ENCODE results near the gene KLHL40. TPM values are rescaled to one million over a fixed set of nuclear protein-coding genes. Genes with fewer than 3 reads are reported as not detected.

Gene KLHL40
- total RNA-seq, 1 experiment from 2014 or later: not detected

GRCh38 chr3:42674146-42674545, 11.2 kb upstream of the KLHL40 start:
- Histone ChIP-seq H3K23me2 (ENCODE audit: insufficient read length, low read depth, low read length, poor library complexity, severe bottlenecking) (no peaks in the 10 kb centered on the region), H2BK120ac (ENCODE audit: low read depth, low read length, poor library complexity, severe bottlenecking) (no peak overlapping the region), H3T11ph (ENCODE audit: low read length) (no peak overlapping the region), H4K20me1 (ENCODE audit: control insufficient read depth, insufficient read depth, insufficient read length) (no peaks in the 10 kb centered on the region), H3K79me2 (ENCODE audit: insufficient read depth, low read length) (no peaks in the 10 kb centered on the region), H3K9me3 (ENCODE audit: control insufficient read depth, low read depth, low read length) (peaks cover 5% of the 10 kb centered on the region), H2BK15ac (ENCODE audit: low read depth, low read length) (no peak overlapping the region), H3K23ac (ENCODE audit: insufficient read length, low read depth, low read length) (no peak overlapping the region), H3K4ac (ENCODE audit: low read depth, low read length) (no peak overlapping the region), H3K4me1 (ENCODE audit: insufficient read depth, low read length) (no peaks in the 10 kb centered on the region), H4K5ac (ENCODE audit: insufficient read length, low read depth, low read length) (no peak overlapping the region), H3K4me2 (ENCODE audit: insufficient read depth, insufficient read length, low read length) (no peak overlapping the region), H2BK12ac (ENCODE audit: insufficient read length, low read depth, low read length) (no peak overlapping the region), H3K79me1 (ENCODE audit: insufficient read depth, low read depth, low read length, poor library complexity, severe bottlenecking) (no peaks in the 10 kb centered on the region), H4K91ac (ENCODE audit: insufficient read length, low read depth, low read length) (no peak overlapping the region), H3K56ac (ENCODE audit: insufficient read length, low read depth, low read length) (no peak overlapping the region), H2AK5ac (ENCODE audit: insufficient read length, low read length) (no peak overlapping the region), H3K27me3 (ENCODE audit: insufficient read depth, low read length) (no peaks in the 10 kb centered on the region), H3K18ac (ENCODE audit: insufficient read length, low read depth, low read length) (no peak overlapping the region), H3K14ac (ENCODE audit: insufficient read depth, low read length) (no peak overlapping the region), H3K9ac (ENCODE audit: extremely low read depth, insufficient read length, low read length) (no peak overlapping the region), H2AFZ (ENCODE audit: low read length) (no peak overlapping the region), H3K27ac (ENCODE audit: insufficient read length, low read depth, low read length) (no peak overlapping the region), H2BK20ac (ENCODE audit: low read depth, low read length, poor library complexity, severe bottlenecking) (no peak overlapping the region), H4K8ac (replicated peaks; ENCODE audit: insufficient read length, low read depth, low read length) (no peak overlapping the region), H2BK5ac (ENCODE audit: insufficient read length, low read length) (no peak overlapping the region)
- peaks cover 6 to 10% of the 10 kb centered on the region in 2 experiments for H3K9me3 Mint-ChIP-seq
- TF ChIP-seq, protein P1, sequence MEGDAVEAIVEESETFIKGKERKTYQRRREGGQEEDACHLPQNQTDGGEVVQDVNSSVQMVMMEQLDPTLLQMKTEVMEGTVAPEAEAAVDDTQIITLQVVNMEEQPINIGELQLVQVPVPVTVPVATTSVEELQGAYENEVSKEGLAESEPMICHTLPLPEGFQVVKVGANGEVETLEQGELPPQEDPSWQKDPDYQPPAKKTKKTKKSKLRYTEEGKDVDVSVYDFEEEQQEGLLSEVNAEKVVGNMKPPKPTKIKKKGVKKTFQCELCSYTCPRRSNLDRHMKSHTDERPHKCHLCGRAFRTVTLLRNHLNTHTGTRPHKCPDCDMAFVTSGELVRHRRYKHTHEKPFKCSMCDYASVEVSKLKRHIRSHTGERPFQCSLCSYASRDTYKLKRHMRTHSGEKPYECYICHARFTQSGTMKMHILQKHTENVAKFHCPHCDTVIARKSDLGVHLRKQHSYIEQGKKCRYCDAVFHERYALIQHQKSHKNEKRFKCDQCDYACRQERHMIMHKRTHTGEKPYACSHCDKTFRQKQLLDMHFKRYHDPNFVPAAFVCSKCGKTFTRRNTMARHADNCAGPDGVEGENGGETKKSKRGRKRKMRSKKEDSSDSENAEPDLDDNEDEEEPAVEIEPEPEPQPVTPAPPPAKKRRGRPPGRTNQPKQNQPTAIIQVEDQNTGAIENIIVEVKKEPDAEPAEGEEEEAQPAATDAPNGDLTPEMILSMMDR (conservative IDR thresholded peaks at IDR 0.05): no peak
- H3K27me3 Mint-ChIP-seq (ENCODE audit: low read depth): peaks cover 10% of the 10 kb centered on the region
- DNase-seq: no peak
- H3K36me3 Mint-ChIP-seq (ENCODE audit: insufficient read depth in 1 of 3, low read depth in 3 of 3): peaks cover 0 to 9% (median 0%) of the 10 kb centered on the region in 3 experiments; a peak in 2 of 7 replicates
- no CpG with 5 or more reads among the region's 3 CpGs for WGBS (ENCODE audit: extremely low coverage, insufficient read length, low lambda C conversion rate)
- no peak overlapping the region for H3K4me3 Mint-ChIP-seq
- H3K27ac Mint-ChIP-seq: no peak overlapping the region
- peaks cover 9% of the 10 kb centered on the region in 2 experiments for H3K4me1 Mint-ChIP-seq

Data from H9 (cell line).